Natural killer cell (primary cell): Measurements from ENCODE around the gene TBCEL. TPM values are rescaled to one million over a fixed set of nuclear protein-coding genes. Genes with fewer than 3 reads are reported as not detected.

ENCODE experiments used
- ATAC-seq, 3 donors: fragments of 150-1000 bp in 2 of 3; fragments of 200-7000 bp in 1 of 3; cut with Tn5 transposase; 1 replicate in 1 of 3; 2 replicates in 2 of 3; pipeline ENCODE4 v1.10.0; 2021; ENCODE audit warnings: mild to moderate bottlenecking in 2 of 3, moderate library complexity in 2 of 3
- DNase-seq, 2 donors: peaks; one replicate each; pipeline versions ENCODE4 v3.0.0 to v3.0.0-alpha.2; 2013 to 2021; ENCODE audit warnings: mixed read lengths in 1 of 2
- H3K27ac ChIP-seq: one replicate; pipeline ENCODE4 v1.5.1; 2013; ENCODE audit warnings: mild to moderate bottlenecking, low read length
- H3K27me3 ChIP-seq: one replicate; pipeline ENCODE4 v1.6.1; 2013; ENCODE audit warnings: low read length; ENCODE audit not compliant: control insufficient read depth, insufficient read depth
- H3K36me3 ChIP-seq: one replicate; pipeline ENCODE4 v1.6.1; 2013; ENCODE audit warnings: low read length; ENCODE audit not compliant: control insufficient read depth, insufficient read depth
- H3K4me1 ChIP-seq: one replicate; pipeline ENCODE4 v1.6.1; 2013; ENCODE audit warnings: low read length; ENCODE audit not compliant: control insufficient read depth, insufficient read depth
- H3K4me3 ChIP-seq: one replicate; pipeline ENCODE4 v1.5.1; 2013; ENCODE audit warnings: low read length
- H3K9me3 ChIP-seq: one replicate; pipeline ENCODE4 v1.6.1; 2013; ENCODE audit warnings: low read length; ENCODE audit not compliant: control insufficient read depth, insufficient read depth
- H3K27ac Mint-ChIP-seq, 2 donors: one replicate each; pipeline ENCODE4 v1.8.0; 2022; ENCODE audit warnings: mild to moderate bottlenecking in 2 of 2, mixed read lengths in 2 of 2, moderate library complexity in 1 of 2
- H3K27me3 Mint-ChIP-seq, 2 donors: one replicate each; pipeline ENCODE4 v1.8.0; 2022; ENCODE audit warnings: low read depth in 2 of 2, mixed read lengths in 2 of 2
- H3K36me3 Mint-ChIP-seq: one replicate; pipeline ENCODE4 v1.8.0; 2022; ENCODE audit warnings: mixed read lengths
- H3K4me1 Mint-ChIP-seq, 2 donors: one replicate each; pipeline ENCODE4 v1.8.0; 2022; ENCODE audit warnings: mixed read lengths in 2 of 2
- H3K4me3 Mint-ChIP-seq: one replicate; pipeline ENCODE4 v1.8.0; 2022; ENCODE audit warnings: mild to moderate bottlenecking, moderate library complexity, mixed read lengths
- H3K9me3 Mint-ChIP-seq, 2 donors: one replicate each; pipeline ENCODE4 v1.8.0; 2022; ENCODE audit warnings: mixed read lengths in 2 of 2
- WGBS: methylation state at CpG from one replicate; pipeline ENCODE4 v1.1.7; 2013; ENCODE audit warnings: missing lambda C conversion rate; ENCODE audit not compliant: insufficient coverage; 5-methylcytosine and 5-hydroxymethylcytosine counted together
- intact Hi-C: fragments of 100-400 bp; cut with micrococcal nuclease; formaldehyde crosslinking; loops from one replicate; pipeline ENCODE4 v1.14.2; 2022
- total RNA-seq, 4 donors: library from RNA; stranded (reverse); fragments of 120-200 nt in 1 of 4; gene quantifications; one replicate each; pipeline versions ENCODE4 v1.2.3 to v1.2.4, GENCODE V29; 2013 to 2022
- TF ChIP-seq, protein P1 (sequence below): fragments of 200-600 bp; IDR thresholded peaks from one replicate; pipeline ENCODE4 v1.8.0; 2022; ENCODE audit warnings: antibody characterized with exemption

Gene TBCEL
- total RNA-seq, 3 donors from 2014 or later (not counting 1 experiment from before 2014, with no cell fraction given): 34.0 to 40.2 (median 37.9) TPM

DNA sequence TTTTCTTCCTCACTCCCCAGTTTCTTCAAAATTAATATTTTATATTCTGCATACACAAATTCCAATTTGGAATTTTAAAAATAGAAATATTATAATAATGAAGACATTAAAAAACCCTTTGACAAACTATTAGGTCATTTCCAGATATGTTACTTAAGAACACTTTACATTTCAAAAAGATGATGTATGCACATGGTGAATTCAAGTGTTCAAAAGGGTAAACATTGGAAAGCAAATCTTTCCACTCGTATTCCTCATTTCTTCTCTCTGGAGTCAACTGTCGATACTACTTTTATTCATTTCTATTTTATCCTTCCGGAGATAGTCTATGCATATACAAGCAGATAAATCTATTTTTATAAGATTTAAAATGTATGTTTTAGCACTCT lies 16.7 kb downstream of the TBCEL start:
- Mint-ChIP-seq H3K27ac (no peak overlapping the region), H3K27me3 (no peaks in the 10 kb centered on the region), H3K4me3 (no peak overlapping the region), H3K36me3 (no peaks in the 10 kb centered on the region), H3K4me1 (peaks cover 12 to 49% of the 10 kb centered on the region in 2 donors), H3K9me3 (no peaks in the 10 kb centered on the region)
- intact Hi-C loops: no loop called here
- Histone ChIP-seq H3K4me1 (no peaks in the 10 kb centered on the region), H3K36me3 (peaks cover 1% of the 10 kb centered on the region), H3K4me3 (no peak overlapping the region), H3K27ac (no peak overlapping the region), H3K27me3 (no peaks in the 10 kb centered on the region), H3K9me3 (no peaks in the 10 kb centered on the region)
- WGBS: 100% methylated on average over 1 of the region's 3 CpGs
- no peak for DNase-seq
- TF ChIP-seq, protein P1, sequence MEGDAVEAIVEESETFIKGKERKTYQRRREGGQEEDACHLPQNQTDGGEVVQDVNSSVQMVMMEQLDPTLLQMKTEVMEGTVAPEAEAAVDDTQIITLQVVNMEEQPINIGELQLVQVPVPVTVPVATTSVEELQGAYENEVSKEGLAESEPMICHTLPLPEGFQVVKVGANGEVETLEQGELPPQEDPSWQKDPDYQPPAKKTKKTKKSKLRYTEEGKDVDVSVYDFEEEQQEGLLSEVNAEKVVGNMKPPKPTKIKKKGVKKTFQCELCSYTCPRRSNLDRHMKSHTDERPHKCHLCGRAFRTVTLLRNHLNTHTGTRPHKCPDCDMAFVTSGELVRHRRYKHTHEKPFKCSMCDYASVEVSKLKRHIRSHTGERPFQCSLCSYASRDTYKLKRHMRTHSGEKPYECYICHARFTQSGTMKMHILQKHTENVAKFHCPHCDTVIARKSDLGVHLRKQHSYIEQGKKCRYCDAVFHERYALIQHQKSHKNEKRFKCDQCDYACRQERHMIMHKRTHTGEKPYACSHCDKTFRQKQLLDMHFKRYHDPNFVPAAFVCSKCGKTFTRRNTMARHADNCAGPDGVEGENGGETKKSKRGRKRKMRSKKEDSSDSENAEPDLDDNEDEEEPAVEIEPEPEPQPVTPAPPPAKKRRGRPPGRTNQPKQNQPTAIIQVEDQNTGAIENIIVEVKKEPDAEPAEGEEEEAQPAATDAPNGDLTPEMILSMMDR: no peak
- ATAC-seq: no peak

GRCh38 chr11:121041072-121041471 lies 17.2 kb downstream of the TBCEL start:
- intact Hi-C loops: no loop called here
- no peak overlapping the region for H3K4me3 Mint-ChIP-seq
- peaks cover 3% of the 10 kb centered on the region for H3K36me3 Mint-ChIP-seq
- H3K4me3 ChIP-seq: no peak overlapping the region
- H3K27ac ChIP-seq: no peak overlapping the region
- H3K4me1 ChIP-seq: no peaks in the 10 kb centered on the region
- H3K27me3 Mint-ChIP-seq: no peaks in the 10 kb centered on the region
- no peak for DNase-seq
- no peaks in the 10 kb centered on the region for H3K27me3 ChIP-seq
- 95% methylated on average over 3 of the region's 5 CpGs for WGBS
- H3K9me3 ChIP-seq: no peaks in the 10 kb centered on the region
- H3K9me3 Mint-ChIP-seq: no peaks in the 10 kb centered on the region
- peaks cover 8 to 44% of the 10 kb centered on the region in 2 donors for H3K4me1 Mint-ChIP-seq
- H3K27ac Mint-ChIP-seq: no peak overlapping the region
- H3K36me3 ChIP-seq: peaks cover 3% of the 10 kb centered on the region
- ATAC-seq: no peak
- TF ChIP-seq, protein P1: no peak

DNA sequence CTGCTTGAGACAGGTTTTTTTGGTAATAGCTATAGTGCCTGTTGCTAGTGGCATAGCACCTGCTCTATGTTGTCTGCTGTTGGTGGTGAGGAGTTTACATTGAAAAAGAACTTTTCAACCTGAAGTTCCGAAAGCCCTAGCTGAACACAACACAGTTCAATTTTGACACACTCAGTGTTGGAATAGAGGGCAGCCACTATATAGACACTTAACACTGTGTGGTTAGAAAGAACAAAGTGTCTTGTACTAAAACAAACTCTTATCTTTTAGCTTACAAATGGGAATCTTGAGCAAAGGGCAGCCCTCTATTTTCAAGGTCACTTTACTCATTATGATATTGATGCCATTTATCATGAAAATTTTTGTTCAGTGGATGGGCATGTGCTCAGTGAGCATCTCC lies 18.4 kb downstream of the TBCEL start:
- H3K36me3 ChIP-seq: peaks cover 4% of the 10 kb centered on the region
- H3K27me3 ChIP-seq: no peaks in the 10 kb centered on the region
- Mint-ChIP-seq H3K9me3 (no peaks in the 10 kb centered on the region), H3K36me3 (peaks cover 13% of the 10 kb centered on the region), H3K4me1 (peaks cover 0 to 32% of the 10 kb centered on the region in 2 donors), H3K27ac (no peak overlapping the region), H3K4me3 (no peak overlapping the region), H3K27me3 (no peaks in the 10 kb centered on the region)
- WGBS: no CpG with 5 or more reads among the region's 1 CpG
- TF ChIP-seq, protein P1: no peak
- no peak for ATAC-seq
- no peak overlapping the region for H3K27ac ChIP-seq
- no peaks in the 10 kb centered on the region for H3K4me1 ChIP-seq
- no peak for DNase-seq
- intact Hi-C loops: no loop called here
- H3K4me3 ChIP-seq: no peak overlapping the region
- no peaks in the 10 kb centered on the region for H3K9me3 ChIP-seq

DNA sequence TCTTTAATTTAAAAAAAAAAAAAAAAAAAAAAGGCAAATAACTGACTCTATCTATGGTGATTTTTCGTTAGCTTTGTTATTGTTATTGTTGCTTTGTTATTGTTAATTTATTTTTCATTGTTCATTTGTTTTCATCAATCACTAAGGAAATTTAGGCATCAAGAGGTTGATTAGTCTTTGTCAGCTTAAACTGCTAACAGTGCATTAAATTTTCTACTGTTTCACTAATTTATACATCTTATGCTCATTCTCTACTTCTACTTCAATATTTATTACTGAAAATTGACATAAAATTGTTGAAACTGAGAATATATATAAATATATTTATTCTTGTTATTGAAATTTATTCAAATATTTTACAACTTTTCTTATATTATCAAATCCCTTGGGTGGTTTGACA lies 24.0 kb downstream of the TBCEL start:
- peaks cover 0 to 7% of the 10 kb centered on the region in 2 donors for H3K4me1 Mint-ChIP-seq
- TF ChIP-seq, protein P1: no peak
- no peaks in the 10 kb centered on the region for H3K27me3 Mint-ChIP-seq
- no peak overlapping the region for H3K4me3 Mint-ChIP-seq
- intact Hi-C loops: no loop called here
- Histone ChIP-seq H3K9me3 (no peaks in the 10 kb centered on the region), H3K27ac (no peak overlapping the region), H3K4me3 (no peak overlapping the region), H3K4me1 (no peaks in the 10 kb centered on the region), H3K27me3 (no peaks in the 10 kb centered on the region), H3K36me3 (peaks cover 32% of the 10 kb centered on the region)
- ATAC-seq: no peak
- no CpG with 5 or more reads among the region's 1 CpG for WGBS
- peaks cover 25% of the 10 kb centered on the region for H3K36me3 Mint-ChIP-seq
- DNase-seq: no peak
- no peak overlapping the region for H3K27ac Mint-ChIP-seq
- H3K9me3 Mint-ChIP-seq: no peaks in the 10 kb centered on the region
